ENCODE measurements around the gene BBOX1.

- TF ChIP-seq CTCF (IDR thresholded peaks at IDR 0.05; ENCODE audit: low read depth, low read length) (no peak), POLR2A (IDR thresholded peaks at IDR 0.05; ENCODE audit: extremely low read depth, insufficient read length) (no peak)
Measured at GRCh38 chr11:27031754-27032153, 8.9 kb upstream of the BBOX1 start.

All from NB4 (cell line).